ENCODE data around the gene CYB5D1.

DNA sequence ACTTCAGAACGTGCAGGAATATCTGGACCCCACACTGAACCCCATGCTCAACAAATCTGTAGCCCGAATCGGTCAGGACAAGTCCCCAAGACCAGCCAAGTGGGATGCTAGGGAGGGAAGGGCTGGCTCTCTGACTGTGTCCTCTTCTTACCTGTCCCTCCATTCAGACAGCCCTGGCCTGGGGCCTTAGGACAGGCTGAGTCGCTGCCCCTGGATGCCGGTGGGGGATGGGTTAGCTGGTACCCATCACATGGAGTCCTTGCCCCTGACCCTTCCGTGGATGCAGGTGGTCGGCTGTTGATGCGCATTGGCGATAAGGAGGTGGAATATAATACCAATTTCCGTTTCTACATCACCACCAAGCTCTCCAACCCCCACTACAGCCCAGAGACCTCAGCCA lies 39.8 kb upstream of the CYB5D1 start:
- TF ChIP-seq, protein P1, sequence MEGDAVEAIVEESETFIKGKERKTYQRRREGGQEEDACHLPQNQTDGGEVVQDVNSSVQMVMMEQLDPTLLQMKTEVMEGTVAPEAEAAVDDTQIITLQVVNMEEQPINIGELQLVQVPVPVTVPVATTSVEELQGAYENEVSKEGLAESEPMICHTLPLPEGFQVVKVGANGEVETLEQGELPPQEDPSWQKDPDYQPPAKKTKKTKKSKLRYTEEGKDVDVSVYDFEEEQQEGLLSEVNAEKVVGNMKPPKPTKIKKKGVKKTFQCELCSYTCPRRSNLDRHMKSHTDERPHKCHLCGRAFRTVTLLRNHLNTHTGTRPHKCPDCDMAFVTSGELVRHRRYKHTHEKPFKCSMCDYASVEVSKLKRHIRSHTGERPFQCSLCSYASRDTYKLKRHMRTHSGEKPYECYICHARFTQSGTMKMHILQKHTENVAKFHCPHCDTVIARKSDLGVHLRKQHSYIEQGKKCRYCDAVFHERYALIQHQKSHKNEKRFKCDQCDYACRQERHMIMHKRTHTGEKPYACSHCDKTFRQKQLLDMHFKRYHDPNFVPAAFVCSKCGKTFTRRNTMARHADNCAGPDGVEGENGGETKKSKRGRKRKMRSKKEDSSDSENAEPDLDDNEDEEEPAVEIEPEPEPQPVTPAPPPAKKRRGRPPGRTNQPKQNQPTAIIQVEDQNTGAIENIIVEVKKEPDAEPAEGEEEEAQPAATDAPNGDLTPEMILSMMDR (IDR thresholded peaks at IDR 0.05) = no peak
- TF ChIP-seq POLR2A (IDR thresholded peaks at IDR 0.05) = no peak
- no peak for TF ChIP-seq POLR2AphosphoS5 (IDR thresholded peaks at IDR 0.05)
- TF ChIP-seq EP300 (IDR thresholded peaks at IDR 0.05) = no peak

Measured in gastroesophageal sphincter (tissue), 3 donors.